ENCODE data around the gene PDGFD.

Gene PDGFD

GRCh38 chr11:103978616-103979595 lies 185.0 kb downstream of the PDGFD start:
- Histone ChIP-seq H3K9ac (ENCODE audit: low read length) (no peak overlapping the region), H3K9me3 (ENCODE audit: control insufficient read depth, low read length) (no peaks in the 10 kb centered on the region), H3K27me3 (replicated peaks; ENCODE audit: control insufficient read depth, insufficient read depth, low read length) (no peaks in the 10 kb centered on the region), H3K36me3 (ENCODE audit: control insufficient read depth, insufficient read depth, low read length, severe bottlenecking) (peaks cover 3% of the 10 kb centered on the region), H3K4me1 (ENCODE audit: control insufficient read depth, insufficient read depth, low read length) (peaks cover 4% of the 10 kb centered on the region), H3K4me3 (ENCODE audit: low read length) (no peak overlapping the region)
- no peak for DNase-seq (ENCODE audit: low read depth)

GRCh38 chr11:103972013-103972412 lies 191.9 kb downstream of the PDGFD start:
- Histone ChIP-seq H3K4me1 (ENCODE audit: control insufficient read depth, insufficient read depth, low read length) (peaks cover 17% of the 10 kb centered on the region), H3K9me3 (ENCODE audit: control insufficient read depth, low read length) (no peaks in the 10 kb centered on the region), H3K36me3 (ENCODE audit: control insufficient read depth, insufficient read depth, low read length, severe bottlenecking) (no peaks in the 10 kb centered on the region), H3K4me3 (ENCODE audit: low read length) (no peak overlapping the region), H3K9ac (ENCODE audit: low read length) (no peak overlapping the region), H3K27me3 (replicated peaks; ENCODE audit: control insufficient read depth, insufficient read depth, low read length) (no peaks in the 10 kb centered on the region)
- no peak for DNase-seq (ENCODE audit: low read depth)

- no peak overlapping the region for H3K4me3 ChIP-seq (ENCODE audit: low read length)
- no peak overlapping the region for H3K9ac ChIP-seq (ENCODE audit: low read length)
- no peaks in the 10 kb centered on the region for H3K27me3 ChIP-seq (replicated peaks; ENCODE audit: control insufficient read depth, insufficient read depth, low read length)
- peaks cover 18% of the 10 kb centered on the region for H3K4me1 ChIP-seq (ENCODE audit: control insufficient read depth, insufficient read depth, low read length)
- no peaks in the 10 kb centered on the region for H3K9me3 ChIP-seq (ENCODE audit: control insufficient read depth, low read length)
- H3K36me3 ChIP-seq (ENCODE audit: control insufficient read depth, insufficient read depth, low read length, severe bottlenecking) = no peaks in the 10 kb centered on the region
- no peak for DNase-seq (ENCODE audit: low read depth)
These were observed 193.2 kb downstream of the PDGFD start for GRCh38 chr11:103970701-103971249.

GRCh38 chr11:103968685-103969084 lies 195.3 kb downstream of the PDGFD start:
- no peaks in the 10 kb centered on the region for H3K9me3 ChIP-seq (ENCODE audit: control insufficient read depth, low read length)
- no peak for DNase-seq (ENCODE audit: low read depth)

GRCh38 chr11:103967985-103968384 lies 196.0 kb downstream of the PDGFD start:
- no peak overlapping the region for H3K4me3 ChIP-seq (ENCODE audit: low read length)
- DNase-seq (ENCODE audit: low read depth) = no peak
- H3K9me3 ChIP-seq (ENCODE audit: control insufficient read depth, low read length) = no peaks in the 10 kb centered on the region
- H3K36me3 ChIP-seq (ENCODE audit: control insufficient read depth, insufficient read depth, low read length, severe bottlenecking) = no peaks in the 10 kb centered on the region
- no peak overlapping the region for H3K9ac ChIP-seq (ENCODE audit: low read length)
- H3K4me1 ChIP-seq (ENCODE audit: control insufficient read depth, insufficient read depth, low read length) = peaks cover 18% of the 10 kb centered on the region
- H3K27me3 ChIP-seq (replicated peaks; ENCODE audit: control insufficient read depth, insufficient read depth, low read length) = no peaks in the 10 kb centered on the region

More at GRCh38 chr11:103968685-103969084, 195.3 kb downstream of the PDGFD start:
- Histone ChIP-seq H3K9ac (ENCODE audit: low read length) (no peak overlapping the region), H3K36me3 (ENCODE audit: control insufficient read depth, insufficient read depth, low read length, severe bottlenecking) (no peaks in the 10 kb centered on the region), H3K27me3 (replicated peaks; ENCODE audit: control insufficient read depth, insufficient read depth, low read length) (no peaks in the 10 kb centered on the region), H3K4me3 (ENCODE audit: low read length) (no peak overlapping the region), H3K4me1 (ENCODE audit: control insufficient read depth, insufficient read depth, low read length) (peaks cover 18% of the 10 kb centered on the region)

GRCh38 chr11:103964390-103964789 lies 199.6 kb downstream of the PDGFD start:
- no peak for DNase-seq (ENCODE audit: low read depth)
- H3K4me3 ChIP-seq (ENCODE audit: low read length) = no peak overlapping the region
- no peaks in the 10 kb centered on the region for H3K27me3 ChIP-seq (replicated peaks; ENCODE audit: control insufficient read depth, insufficient read depth, low read length)
- no peak overlapping the region for H3K9ac ChIP-seq (ENCODE audit: low read length)
- H3K36me3 ChIP-seq (ENCODE audit: control insufficient read depth, insufficient read depth, low read length, severe bottlenecking) = no peaks in the 10 kb centered on the region
- H3K9me3 ChIP-seq (ENCODE audit: control insufficient read depth, low read length) = peaks cover 5% of the 10 kb centered on the region
- peaks cover 39% of the 10 kb centered on the region for H3K4me1 ChIP-seq (ENCODE audit: control insufficient read depth, insufficient read depth, low read length)

GRCh38 chr11:103963648-103964047 lies 200.3 kb downstream of the PDGFD start:
- no peaks in the 10 kb centered on the region for H3K27me3 ChIP-seq (replicated peaks; ENCODE audit: control insufficient read depth, insufficient read depth, low read length)
- no peak overlapping the region for H3K9ac ChIP-seq (ENCODE audit: low read length)
- H3K4me3 ChIP-seq (ENCODE audit: low read length) = no peak overlapping the region
- no peak for DNase-seq (ENCODE audit: low read depth)
- H3K4me1 ChIP-seq (ENCODE audit: control insufficient read depth, insufficient read depth, low read length) = peaks cover 40% of the 10 kb centered on the region
- H3K36me3 ChIP-seq (ENCODE audit: control insufficient read depth, insufficient read depth, low read length, severe bottlenecking) = no peaks in the 10 kb centered on the region
- H3K9me3 ChIP-seq (ENCODE audit: control insufficient read depth, low read length) = peaks cover 5% of the 10 kb centered on the region

- Histone ChIP-seq H3K9ac (ENCODE audit: low read length) (no peak overlapping the region), H3K36me3 (ENCODE audit: control insufficient read depth, insufficient read depth, low read length, severe bottlenecking) (no peaks in the 10 kb centered on the region), H3K27me3 (replicated peaks; ENCODE audit: control insufficient read depth, insufficient read depth, low read length) (no peaks in the 10 kb centered on the region), H3K4me1 (ENCODE audit: control insufficient read depth, insufficient read depth, low read length) (peaks cover 26% of the 10 kb centered on the region), H3K4me3 (ENCODE audit: low read length) (peak overlapping the region; percentile 24), H3K9me3 (ENCODE audit: control insufficient read depth, low read length) (peaks cover 5% of the 10 kb centered on the region)
- DNase-seq (ENCODE audit: low read depth) = no peak
These were observed 202.9 kb downstream of the PDGFD start for GRCh38 chr11:103961010-103961409.

- DNase-seq (ENCODE audit: low read depth) = no peak
- Histone ChIP-seq H3K4me3 (ENCODE audit: low read length) (peak overlapping the region; percentile 24), H3K4me1 (ENCODE audit: control insufficient read depth, insufficient read depth, low read length) (peaks cover 26% of the 10 kb centered on the region), H3K36me3 (ENCODE audit: control insufficient read depth, insufficient read depth, low read length, severe bottlenecking) (no peaks in the 10 kb centered on the region), H3K9ac (ENCODE audit: low read length) (no peak overlapping the region), H3K9me3 (ENCODE audit: control insufficient read depth, low read length) (peaks cover 5% of the 10 kb centered on the region), H3K27me3 (replicated peaks; ENCODE audit: control insufficient read depth, insufficient read depth, low read length) (no peaks in the 10 kb centered on the region)
These were observed 203.8 kb downstream of the PDGFD start for GRCh38 chr11:103960108-103960507.

GRCh38 chr11:103959279-103959942 lies 204.5 kb downstream of the PDGFD start:
- Histone ChIP-seq H3K9ac (ENCODE audit: low read length) (no peak overlapping the region), H3K9me3 (ENCODE audit: control insufficient read depth, low read length) (peaks cover 5% of the 10 kb centered on the region), H3K4me3 (ENCODE audit: low read length) (no peak overlapping the region), H3K4me1 (ENCODE audit: control insufficient read depth, insufficient read depth, low read length) (peaks cover 26% of the 10 kb centered on the region), H3K36me3 (ENCODE audit: control insufficient read depth, insufficient read depth, low read length, severe bottlenecking) (no peaks in the 10 kb centered on the region), H3K27me3 (replicated peaks; ENCODE audit: control insufficient read depth, insufficient read depth, low read length) (no peaks in the 10 kb centered on the region)
- DNase-seq (ENCODE audit: low read depth) = peak; percentile 44

Measured in adipocyte (in vitro differentiated cells).